ENCODE measurements around the gene UTS2.

DNA sequence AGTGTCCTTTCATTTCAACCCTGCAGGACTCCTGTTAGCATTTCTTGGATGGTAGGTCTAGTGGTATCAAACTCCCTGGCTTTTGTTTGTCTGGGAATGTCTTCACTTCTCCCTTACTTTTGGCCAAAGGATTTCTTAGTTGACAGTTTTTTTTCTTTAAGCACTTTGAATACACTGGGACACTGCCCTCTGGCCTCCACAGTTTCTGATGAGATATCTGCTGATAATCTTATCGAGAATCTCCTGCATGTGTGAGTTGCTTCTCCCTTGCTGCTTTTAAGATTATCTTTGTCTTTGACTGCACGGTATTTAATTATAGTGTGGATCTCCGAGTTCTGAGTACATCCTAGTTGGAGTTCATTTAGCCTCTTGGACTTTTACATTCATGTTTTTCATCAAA is 13.3 kb downstream of the UTS2 start:
- TF ChIP-seq, protein P1, sequence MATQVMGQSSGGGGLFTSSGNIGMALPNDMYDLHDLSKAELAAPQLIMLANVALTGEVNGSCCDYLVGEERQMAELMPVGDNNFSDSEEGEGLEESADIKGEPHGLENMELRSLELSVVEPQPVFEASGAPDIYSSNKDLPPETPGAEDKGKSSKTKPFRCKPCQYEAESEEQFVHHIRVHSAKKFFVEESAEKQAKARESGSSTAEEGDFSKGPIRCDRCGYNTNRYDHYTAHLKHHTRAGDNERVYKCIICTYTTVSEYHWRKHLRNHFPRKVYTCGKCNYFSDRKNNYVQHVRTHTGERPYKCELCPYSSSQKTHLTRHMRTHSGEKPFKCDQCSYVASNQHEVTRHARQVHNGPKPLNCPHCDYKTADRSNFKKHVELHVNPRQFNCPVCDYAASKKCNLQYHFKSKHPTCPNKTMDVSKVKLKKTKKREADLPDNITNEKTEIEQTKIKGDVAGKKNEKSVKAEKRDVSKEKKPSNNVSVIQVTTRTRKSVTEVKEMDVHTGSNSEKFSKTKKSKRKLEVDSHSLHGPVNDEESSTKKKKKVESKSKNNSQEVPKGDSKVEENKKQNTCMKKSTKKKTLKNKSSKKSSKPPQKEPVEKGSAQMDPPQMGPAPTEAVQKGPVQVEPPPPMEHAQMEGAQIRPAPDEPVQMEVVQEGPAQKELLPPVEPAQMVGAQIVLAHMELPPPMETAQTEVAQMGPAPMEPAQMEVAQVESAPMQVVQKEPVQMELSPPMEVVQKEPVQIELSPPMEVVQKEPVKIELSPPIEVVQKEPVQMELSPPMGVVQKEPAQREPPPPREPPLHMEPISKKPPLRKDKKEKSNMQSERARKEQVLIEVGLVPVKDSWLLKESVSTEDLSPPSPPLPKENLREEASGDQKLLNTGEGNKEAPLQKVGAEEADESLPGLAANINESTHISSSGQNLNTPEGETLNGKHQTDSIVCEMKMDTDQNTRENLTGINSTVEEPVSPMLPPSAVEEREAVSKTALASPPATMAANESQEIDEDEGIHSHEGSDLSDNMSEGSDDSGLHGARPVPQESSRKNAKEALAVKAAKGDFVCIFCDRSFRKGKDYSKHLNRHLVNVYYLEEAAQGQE (IDR thresholded peaks at IDR 0.05; ENCODE audit: insufficient replicate concordance, low read depth): no peak
- TF ChIP-seq, protein P2, sequence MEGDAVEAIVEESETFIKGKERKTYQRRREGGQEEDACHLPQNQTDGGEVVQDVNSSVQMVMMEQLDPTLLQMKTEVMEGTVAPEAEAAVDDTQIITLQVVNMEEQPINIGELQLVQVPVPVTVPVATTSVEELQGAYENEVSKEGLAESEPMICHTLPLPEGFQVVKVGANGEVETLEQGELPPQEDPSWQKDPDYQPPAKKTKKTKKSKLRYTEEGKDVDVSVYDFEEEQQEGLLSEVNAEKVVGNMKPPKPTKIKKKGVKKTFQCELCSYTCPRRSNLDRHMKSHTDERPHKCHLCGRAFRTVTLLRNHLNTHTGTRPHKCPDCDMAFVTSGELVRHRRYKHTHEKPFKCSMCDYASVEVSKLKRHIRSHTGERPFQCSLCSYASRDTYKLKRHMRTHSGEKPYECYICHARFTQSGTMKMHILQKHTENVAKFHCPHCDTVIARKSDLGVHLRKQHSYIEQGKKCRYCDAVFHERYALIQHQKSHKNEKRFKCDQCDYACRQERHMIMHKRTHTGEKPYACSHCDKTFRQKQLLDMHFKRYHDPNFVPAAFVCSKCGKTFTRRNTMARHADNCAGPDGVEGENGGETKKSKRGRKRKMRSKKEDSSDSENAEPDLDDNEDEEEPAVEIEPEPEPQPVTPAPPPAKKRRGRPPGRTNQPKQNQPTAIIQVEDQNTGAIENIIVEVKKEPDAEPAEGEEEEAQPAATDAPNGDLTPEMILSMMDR (IDR thresholded peaks at IDR 0.05; ENCODE audit: insufficient read depth, low read length): no peak
- no peak for TF ChIP-seq POLR2AphosphoS5 (IDR thresholded peaks at IDR 0.05; ENCODE audit: low read depth)

Data from HL-60 (cell line).